EL (cell line): ENCODE results near the gene PIGM.

Experiments
- DNase-seq: peaks from one replicate; pipeline ENCODE4 v3.0.0-alpha.2; 2016

The PIGM gene

GRCh38 chr1:160031365-160032164 is at the start of gene PIGM:
Gene PIGM, minus strand, starts transcription at chr1:160031990. Its CDS starts 251 bp downstream, at chr1:160031739.
- DNase-seq: peak; percentile 93

- DNase-seq: peak; percentile 18
These were observed 49.6 kb upstream of the PIGM start, which contains the start of gene KCNJ9 for GRCh38 chr1:160081261-160081936. Gene KCNJ9, plus strand, starts transcription at chr1:160081538. Its CDS starts 2,493 bp downstream, at chr1:160084031.

- DNase-seq: no peak
These were observed 48.8 kb upstream of the PIGM start for GRCh38 chr1:160080381-160081100.

- no peak for DNase-seq
These were observed 47.7 kb upstream of the PIGM start for GRCh38 chr1:160079448-160079847.

GRCh38 chr1:160078512-160079195 is 46.9 kb upstream of the PIGM start:
- peak; percentile 46 for DNase-seq

- no peak for DNase-seq
These were observed 45.7 kb upstream of the PIGM start for GRCh38 chr1:160077486-160077885.

GRCh38 chr1:160076295-160076694 is 44.5 kb upstream of the PIGM start:
- no peak for DNase-seq

GRCh38 chr1:160075836-160076235 is 44.0 kb upstream of the PIGM start:
- no peak for DNase-seq

GRCh38 chr1:160074865-160075264 is 43.1 kb upstream of the PIGM start:
- no peak for DNase-seq

- DNase-seq: no peak
These were observed 39.5 kb upstream of the PIGM start for GRCh38 chr1:160071289-160071688.

GRCh38 chr1:160070243-160071163 is 38.7 kb upstream of the PIGM start:
- peak; percentile 66 for DNase-seq

GRCh38 chr1:160069460-160070231 is 37.9 kb upstream of the PIGM start, which contains the start of gene KCNJ10:
Gene KCNJ10, minus strand, starts transcription at chr1:160070160. Its CDS starts 27,628 bp downstream, at chr1:160042532.
- DNase-seq: no peak

GRCh38 chr1:160068225-160068624 is 36.4 kb upstream of the PIGM start:
- DNase-seq: no peak

- DNase-seq: no peak
These were observed 35.3 kb upstream of the PIGM start for GRCh38 chr1:160066829-160067745.

- DNase-seq: no peak
These were observed 33.0 kb upstream of the PIGM start for GRCh38 chr1:160064746-160065145.

GRCh38 chr1:160064164-160064563 is 32.4 kb upstream of the PIGM start:
- DNase-seq: no peak

- DNase-seq: no peak
These were observed 31.4 kb upstream of the PIGM start for GRCh38 chr1:160063176-160063575.

- DNase-seq: no peak
These were observed 30.4 kb upstream of the PIGM start for GRCh38 chr1:160062230-160062532.

GRCh38 chr1:160061369-160062229 is 29.8 kb upstream of the PIGM start:
- DNase-seq: no peak
